ENCODE results near the gene NOX4.

Gene NOX4

GRCh38 chr11:89521792-89522191 lies 30.6 kb upstream of the NOX4 start:
- no peak for DNase-seq (ENCODE audit: extremely low read depth, low read depth)
- no peak for TF ChIP-seq CTCF (IDR thresholded peaks at IDR 0.05; ENCODE audit: low read depth, low read length, missing control alignments)
- no peak overlapping the region for H3K4me3 ChIP-seq (replicated peaks; ENCODE audit: low read depth, low read length)

- no peak for TF ChIP-seq CTCF (IDR thresholded peaks at IDR 0.05; ENCODE audit: low read depth, low read length, missing control alignments)
- peak; percentile 30 for DNase-seq (ENCODE audit: extremely low read depth, low read depth)
- H3K4me3 ChIP-seq (replicated peaks; ENCODE audit: low read depth, low read length), result no peak overlapping the region
These were observed 30.1 kb upstream of the NOX4 start for GRCh38 chr11:89521294-89521693.

GRCh38 chr11:89516496-89516895 lies 25.3 kb upstream of the NOX4 start:
- H3K4me3 ChIP-seq (replicated peaks; ENCODE audit: low read depth, low read length), result no peak overlapping the region
- DNase-seq (ENCODE audit: extremely low read depth, low read depth), result no peak
- TF ChIP-seq CTCF (IDR thresholded peaks at IDR 0.05; ENCODE audit: low read depth, low read length, missing control alignments), result no peak

- H3K4me3 ChIP-seq (replicated peaks; ENCODE audit: low read depth, low read length), result no peak overlapping the region
- TF ChIP-seq CTCF (IDR thresholded peaks at IDR 0.05; ENCODE audit: low read depth, low read length, missing control alignments), result no peak
- DNase-seq (ENCODE audit: extremely low read depth, low read depth), result no peak
These were observed 17.4 kb upstream of the NOX4 start for GRCh38 chr11:89508544-89508943.

DNA sequence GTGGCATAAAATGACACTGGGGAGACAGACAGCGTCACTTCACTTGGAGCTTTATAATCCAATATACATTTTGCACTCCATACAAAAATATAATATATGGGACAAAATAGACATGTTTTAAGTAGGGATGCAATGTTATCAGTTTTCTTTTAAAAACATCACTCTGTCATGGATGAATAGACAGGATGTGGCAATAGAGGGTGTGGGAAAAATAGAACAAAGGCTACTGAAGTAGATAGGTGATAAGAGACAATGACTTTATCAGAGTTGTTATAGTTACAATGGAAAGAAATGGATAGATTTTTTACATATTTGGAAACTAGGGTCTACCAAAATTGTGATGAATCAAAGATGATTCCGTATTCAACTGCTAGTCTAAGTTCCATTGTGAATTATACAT lies 13.1 kb upstream of the NOX4 start:
- H3K4me3 ChIP-seq (replicated peaks; ENCODE audit: low read depth, low read length), result no peak overlapping the region
- TF ChIP-seq CTCF (IDR thresholded peaks at IDR 0.05; ENCODE audit: low read depth, low read length, missing control alignments), result no peak
- DNase-seq (ENCODE audit: extremely low read depth, low read depth), result no peak

- no peak overlapping the region for H3K4me3 ChIP-seq (replicated peaks; ENCODE audit: low read depth, low read length)
- no peak for TF ChIP-seq CTCF (IDR thresholded peaks at IDR 0.05; ENCODE audit: low read depth, low read length, missing control alignments)
- no peak for DNase-seq (ENCODE audit: extremely low read depth, low read depth)
These were observed 12.2 kb upstream of the NOX4 start for GRCh38 chr11:89503422-89503821.

- no peak overlapping the region for H3K4me3 ChIP-seq (replicated peaks; ENCODE audit: low read depth, low read length)
- TF ChIP-seq CTCF (IDR thresholded peaks at IDR 0.05; ENCODE audit: low read depth, low read length, missing control alignments), result no peak
- no peak for DNase-seq (ENCODE audit: extremely low read depth, low read depth)
These were observed 11.1 kb upstream of the NOX4 start for GRCh38 chr11:89502301-89502700.

Measured in HFF-Myc (cell line).